Activated T-helper 1 cell treated with anti-CD3 and anti-CD28 coated beads, Interleukin-2, amount 50 U/mL, for 16 hours (primary cell): ENCODE data around the gene MIGA2.

Source experiments
- DNase-seq, 2 donors: peaks; one replicate each; pipeline ENCODE4 v3.0.0-alpha.2; 2020; ENCODE audit warnings: low read depth in 1 of 2, low spot score in 1 of 2

MIGA2 gene

DNA sequence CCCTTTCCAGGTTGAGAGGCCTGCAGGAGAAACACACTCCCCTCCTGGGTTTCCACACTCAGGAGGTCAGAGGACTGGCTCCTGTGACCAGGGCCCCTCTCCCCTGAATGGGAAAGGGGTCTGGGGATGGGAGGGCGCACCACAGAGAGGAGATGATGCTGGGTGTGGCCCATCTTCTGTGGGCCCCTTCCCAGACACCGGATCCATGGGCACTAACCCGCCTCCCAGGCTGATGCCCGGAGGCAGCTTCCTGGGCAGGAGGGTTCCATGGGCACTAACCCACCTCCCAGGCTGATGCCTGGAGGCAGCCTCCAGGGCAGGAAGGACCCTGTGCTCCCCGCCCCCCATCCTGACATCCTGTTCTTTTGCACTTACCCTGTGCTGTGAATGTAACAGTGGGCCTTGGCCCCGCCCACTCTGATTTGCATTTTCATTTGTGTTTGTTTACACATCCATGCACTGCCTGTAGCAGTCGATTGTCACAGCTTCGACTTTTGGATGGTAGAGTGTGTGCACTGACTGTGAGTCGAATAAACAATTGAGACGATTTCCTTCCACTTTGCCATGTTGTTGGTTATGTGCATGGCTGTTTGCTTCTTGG, 35.2 kb downstream of the MIGA2 start:
- DNase-seq, result no peak

DNA sequence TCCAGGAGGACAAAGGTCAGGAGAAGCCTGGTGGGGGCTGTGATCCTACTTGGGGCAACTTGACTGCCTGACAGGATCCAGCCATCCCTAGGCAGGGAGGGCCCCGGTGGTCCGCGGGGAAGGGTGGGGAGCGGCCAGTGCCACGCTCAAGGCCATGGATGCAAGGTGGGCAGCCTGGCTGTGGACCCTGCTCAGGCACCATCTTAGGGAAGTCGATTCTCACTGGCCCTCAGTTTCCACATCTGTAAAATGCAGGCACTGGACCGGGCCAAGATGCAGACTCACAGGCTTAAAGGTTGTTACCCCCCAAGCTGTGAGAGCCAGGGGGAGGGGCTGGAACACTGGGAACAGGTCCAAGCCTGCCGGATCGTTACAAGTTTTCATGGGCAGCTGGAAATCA, 35.7 kb downstream of the MIGA2 start:
- DNase-seq, result no peak

DNA sequence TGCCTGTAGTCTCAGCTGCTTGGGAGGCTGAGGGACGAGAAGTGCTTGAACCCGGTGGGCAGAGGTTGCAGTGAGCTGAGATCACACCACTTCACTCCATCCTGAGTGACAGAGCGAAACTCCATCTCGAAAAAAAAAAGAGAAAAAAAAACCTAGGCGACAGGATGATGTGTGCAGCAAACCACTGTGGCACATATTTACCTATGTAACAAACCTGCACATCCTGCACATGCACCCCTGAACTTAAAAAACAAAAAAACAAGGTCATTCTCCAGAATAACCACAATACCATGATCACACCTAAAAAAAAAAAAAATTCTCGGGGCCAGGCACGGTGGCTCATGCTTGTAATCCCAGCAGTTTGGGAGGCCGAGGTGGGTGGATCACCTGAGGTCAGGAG, 37.0 kb downstream of the MIGA2 start:
- no peak for DNase-seq

DNA sequence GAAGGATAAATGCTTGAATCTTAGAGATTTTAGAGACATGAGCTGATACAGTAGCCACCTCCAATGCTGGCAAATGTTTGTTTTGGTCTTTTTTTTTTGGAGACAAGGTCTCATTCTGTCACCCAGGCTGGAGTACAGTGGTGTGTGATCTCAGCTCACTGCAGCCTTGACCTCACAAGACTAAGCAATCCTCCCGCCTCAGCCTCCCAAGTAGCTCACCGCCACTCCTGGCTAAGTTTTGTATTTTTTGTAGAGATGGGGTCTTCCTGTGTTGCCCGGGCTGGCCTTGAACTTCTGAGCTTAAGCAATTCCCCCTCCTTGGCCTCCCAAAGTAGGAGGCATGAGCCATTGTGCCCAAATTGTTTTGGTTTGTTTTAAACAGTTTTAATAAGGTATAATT, 37.7 kb downstream of the MIGA2 start:
- DNase-seq, result no peak

DNA sequence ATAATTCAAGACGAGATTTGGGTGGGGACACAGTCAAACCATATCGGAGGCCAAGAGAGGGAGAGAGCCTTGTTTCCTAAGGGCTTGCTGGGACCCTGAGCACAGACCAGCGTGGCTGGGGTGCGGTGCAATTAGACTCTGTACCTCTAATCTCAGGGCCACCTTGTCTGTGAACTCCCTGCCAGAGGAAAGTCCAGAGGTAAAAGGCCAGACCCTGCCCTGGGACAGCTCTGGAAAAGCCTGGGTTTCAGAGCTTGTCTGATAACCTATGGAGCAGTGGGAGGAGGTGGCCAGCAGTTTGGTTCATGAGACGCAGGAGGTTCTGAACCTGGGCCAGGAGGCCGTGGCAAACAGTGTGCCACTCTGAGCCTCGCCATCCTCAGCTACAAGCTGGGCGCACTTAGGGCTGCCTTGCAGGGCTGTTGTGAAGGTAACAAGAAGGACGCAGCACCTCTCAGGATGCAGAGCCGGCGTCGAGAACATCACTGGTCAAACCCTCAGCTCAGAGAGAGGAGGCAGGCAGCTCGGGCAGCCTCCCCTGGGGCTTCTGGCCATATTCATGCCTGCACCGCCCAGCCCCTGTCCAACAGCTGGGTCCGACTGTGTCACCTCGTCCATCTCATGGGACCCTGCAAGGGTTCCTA, 39.7 kb downstream of the MIGA2 start:
- DNase-seq, result no peak

DNA sequence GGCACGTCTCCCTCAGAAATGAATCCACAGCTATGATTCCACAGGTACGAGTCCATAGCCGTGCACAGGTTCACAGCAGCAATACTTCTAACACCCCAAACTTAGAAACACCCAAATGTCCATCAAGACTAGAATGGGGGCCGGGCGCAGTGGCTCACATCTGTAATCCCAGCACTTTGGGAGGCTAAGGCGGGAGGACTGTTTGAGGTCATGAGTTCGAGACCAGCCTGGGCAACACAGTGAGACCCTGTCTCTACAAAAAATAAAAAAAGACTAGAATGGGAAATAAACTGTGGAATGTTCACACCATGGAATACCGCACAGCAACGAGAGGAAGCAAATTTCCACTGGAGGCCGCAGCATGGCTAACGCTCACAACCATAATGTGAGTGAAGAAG, 40.2 kb downstream of the MIGA2 start:
- no peak for DNase-seq

DNA sequence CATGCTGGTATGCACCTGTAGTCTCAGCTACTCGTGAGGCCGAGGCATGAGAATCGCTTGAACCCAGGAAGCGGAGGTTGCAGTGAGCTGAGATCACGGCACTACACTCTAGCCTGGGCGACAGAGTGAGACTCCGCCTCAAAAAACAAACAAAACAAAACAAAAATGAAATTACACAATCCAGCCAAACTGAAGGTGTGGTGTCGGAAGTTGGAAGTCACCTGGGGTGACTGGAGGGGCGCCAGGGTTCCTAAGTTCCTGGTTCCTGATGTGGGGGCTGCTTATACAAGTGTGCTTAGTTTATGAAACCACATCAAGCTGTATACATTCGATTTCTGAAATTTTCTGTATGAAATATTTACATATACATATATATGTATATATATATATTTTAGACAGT, 40.8 kb downstream of the MIGA2 start:
- DNase-seq, result no peak

DNA sequence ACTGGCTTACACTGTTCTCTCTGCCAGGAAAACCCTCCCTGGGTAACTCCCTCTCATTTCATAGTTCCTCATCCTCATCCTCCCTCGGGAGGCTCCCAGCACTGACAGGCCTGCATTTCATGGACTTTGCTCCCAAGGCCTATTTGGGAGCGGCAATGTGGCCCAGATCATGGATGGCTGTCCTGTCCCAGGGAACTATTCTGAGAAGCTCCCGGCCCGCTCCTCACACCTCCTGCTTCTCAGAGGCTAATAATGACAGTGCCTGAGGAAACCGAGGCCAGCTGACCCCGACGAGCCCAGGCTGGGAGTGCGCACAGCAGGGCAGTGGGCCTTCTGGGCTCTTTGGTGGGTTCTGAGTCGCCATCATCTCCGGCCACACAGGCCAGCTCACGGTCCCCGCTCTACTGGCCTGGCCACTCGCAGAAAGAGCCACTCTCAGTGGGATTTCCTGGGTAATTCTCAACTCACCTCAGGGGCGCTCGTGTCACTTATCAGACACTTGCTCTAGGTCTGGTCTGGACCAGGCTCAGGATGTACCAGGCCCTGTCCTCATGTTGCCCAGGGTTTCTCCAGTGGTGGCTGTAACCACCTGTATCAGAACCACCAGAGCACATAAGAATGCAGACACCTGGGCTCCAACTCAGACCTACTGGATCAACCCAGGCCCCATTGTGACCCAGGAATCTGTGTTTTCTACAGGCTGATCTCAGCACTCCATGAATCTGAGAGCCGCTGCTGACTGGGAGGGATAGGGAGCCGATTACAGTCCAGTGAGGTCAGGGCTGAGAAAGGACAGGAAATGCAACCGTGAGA, 42.5 kb downstream of the MIGA2 start:
- DNase-seq, result no peak

DNA sequence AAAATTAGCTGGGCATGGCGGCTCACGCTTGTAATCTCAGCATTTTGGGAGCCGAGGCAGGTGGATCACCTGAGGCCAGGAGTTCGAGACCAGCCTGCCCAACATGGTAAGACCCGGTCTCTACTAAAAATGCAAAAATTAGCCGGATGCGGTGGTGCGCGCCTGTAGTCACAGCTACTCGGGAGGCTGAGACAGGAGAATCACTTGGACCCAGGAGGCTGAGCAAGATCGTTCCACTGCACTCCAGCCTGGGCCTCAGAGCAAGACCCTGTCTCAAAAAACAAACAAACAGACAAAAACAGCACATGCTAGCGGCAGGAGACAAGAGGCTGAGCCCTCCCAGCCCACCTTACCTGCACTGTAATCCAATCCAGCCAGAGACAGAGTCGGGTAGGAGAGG, 43.4 kb downstream of the MIGA2 start:
- no peak for DNase-seq

DNA sequence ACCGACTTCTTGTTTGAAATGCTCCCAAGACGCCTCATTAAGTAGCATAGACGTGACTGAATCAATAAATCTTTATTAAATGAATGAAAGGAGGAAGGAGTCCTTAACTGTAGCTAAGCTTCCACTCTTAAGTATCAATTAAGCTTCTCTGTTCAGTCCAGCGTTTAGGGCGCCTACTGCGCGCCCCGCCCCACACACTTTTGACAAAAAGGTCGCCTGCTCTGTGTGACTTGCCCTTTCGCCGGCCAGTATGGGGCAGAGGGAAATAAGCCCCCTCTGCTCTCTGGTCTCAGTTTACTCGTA, 43.8 kb downstream of the MIGA2 start:
- DNase-seq, result no peak

DNA sequence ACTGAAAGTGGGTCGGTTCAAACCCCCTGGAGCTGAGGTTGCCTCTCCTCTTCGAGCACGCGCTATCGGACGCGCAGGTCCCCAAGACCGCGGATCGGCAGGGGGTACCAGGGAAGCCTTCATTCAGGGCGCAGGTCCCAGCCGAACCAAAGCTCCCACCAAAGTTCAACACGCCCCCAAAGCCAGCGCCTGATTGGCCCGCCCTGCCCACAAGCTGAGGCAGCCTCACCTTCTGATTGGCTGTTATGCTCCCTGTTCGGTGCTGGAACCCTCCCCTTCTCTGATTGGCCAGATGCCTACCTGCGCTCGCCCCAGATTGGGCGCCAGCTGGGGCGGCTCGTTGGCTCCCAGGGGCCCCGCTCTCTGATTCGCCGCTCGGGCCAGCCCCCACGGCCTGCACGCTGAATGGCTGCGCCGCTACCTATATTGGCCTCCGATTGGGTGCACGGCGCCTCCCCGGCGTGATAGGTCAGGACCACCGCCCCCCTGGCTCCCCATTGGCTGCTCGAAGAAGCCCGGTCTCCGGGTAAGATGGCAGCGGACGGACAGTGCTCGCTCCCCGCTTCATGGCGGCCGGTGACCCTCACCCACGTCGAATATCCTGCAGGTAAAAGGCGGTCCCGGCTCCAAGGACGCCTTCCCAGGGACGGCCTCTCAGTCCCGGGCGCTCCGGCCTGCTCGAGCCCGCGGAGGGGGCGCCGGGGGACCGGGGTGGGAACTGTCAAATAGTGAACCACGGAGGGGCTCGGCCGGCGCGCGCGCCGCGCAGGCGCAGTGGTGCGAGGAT, 44.4 kb downstream of the MIGA2 start, which contains the start of gene DOLPP1:
Gene DOLPP1, plus strand, starts transcription at position 511 of the 787 bp plus-strand sequence. Its CDS starts 21 bp downstream, at position 532.
- DNase-seq, result peak; percentile 96 to 97

DNA sequence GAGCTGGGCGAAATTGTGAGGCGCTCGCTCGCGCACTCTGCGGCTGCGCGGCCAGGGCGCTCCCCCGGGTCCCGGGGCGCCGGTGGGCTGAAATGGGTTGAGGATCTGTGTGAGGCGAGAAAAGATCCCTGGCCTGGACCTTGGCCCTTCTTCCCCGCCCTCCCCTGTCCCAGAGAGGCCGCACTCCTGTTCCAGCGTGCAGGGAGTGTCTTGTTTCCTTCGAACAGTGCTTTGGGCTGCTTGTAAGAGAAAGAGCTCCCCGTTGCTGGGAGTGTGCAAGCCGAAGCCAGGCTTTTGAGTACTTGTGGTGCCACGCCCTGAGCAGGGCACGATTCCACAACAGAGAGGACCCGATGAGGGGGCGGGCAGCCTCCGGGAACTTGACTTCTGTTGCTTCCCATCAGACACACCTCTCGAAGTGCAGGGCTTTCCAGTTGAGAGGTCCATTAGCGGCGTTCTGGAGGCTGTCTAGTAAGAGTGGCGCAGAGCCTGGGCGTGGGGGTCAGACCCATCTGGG, 45.0 kb downstream of the MIGA2 start:
- no peak for DNase-seq

DNA sequence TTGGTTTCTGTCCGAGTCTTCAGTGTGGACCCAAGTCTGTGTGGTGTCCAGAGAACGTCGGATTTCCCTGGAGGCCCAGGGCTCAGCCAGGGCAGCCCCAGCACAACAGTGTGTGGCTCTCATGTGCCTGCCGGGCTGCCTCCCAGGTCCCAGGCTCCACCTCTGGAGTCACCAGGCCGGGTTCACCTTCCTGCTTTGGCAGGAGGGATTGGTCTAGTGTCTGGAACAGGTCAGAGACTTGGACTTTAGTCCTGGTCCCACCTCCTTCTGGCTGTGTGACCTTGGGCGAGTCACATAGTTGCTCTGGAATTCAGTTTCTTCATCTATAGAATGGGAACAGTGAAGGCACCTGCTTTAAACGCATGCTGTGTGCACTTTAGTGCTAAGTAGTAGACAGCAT, 47.7 kb downstream of the MIGA2 start:
- no peak for DNase-seq

DNA sequence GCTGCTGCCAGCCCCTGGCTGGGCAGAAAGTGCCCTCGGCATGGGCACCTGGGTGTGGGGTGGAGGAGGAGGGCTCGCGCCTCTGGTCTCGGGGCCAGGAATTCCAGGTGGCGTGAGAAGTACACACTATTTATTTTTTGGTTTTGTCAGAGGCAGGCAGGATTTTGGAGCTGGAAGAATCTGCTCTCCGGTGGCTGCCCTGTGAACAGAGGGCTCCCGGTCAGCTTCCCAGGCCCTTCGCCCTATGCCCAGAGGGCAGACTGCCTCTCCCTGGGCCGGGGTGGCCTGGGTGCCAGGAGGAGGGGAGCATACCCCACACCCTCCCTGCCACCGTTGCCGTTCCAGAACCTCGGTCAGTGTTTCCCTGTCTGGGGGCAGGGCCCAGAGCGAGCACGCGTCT, 52.8 kb downstream of the MIGA2 start:
- no peak for DNase-seq

DNA sequence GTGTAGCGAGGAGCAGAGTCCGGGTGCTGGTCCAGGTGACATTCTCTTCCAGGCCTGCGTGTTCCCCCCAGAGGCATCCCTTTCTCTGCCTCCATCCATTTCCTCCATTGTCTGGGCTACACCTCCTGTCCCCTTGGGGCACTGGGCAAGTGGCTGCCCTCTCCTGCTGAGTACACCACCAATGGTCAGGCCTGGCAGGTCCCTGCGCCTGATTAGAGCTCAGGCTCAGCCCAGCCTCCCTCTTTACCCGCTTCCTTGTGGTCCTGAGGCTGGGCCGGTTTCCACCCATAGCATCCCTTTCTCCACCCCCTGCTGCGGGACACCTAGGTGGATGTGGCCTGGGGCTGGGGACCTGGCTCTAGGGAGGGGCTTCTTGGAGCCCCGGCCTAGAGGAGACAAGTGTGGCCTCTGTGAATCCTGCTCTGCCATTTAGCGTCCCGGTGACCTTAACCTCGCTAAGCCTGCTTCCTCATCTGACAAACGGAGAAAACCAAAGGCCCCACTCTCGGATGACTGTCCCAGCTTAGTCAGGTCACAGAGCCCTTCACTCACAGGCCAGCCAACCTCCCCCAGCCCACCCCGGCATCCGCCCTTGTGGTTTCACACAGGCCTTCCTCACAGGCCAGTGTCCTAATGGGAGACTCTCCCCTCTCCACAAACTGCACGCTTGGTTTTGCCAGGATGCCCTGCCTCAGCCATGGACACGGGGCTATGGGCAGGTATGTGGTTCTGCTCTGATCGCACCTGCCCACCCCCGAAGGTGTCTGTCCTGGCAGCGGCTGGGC, 57.4 kb downstream of the MIGA2 start:
- DNase-seq, result no peak

DNA sequence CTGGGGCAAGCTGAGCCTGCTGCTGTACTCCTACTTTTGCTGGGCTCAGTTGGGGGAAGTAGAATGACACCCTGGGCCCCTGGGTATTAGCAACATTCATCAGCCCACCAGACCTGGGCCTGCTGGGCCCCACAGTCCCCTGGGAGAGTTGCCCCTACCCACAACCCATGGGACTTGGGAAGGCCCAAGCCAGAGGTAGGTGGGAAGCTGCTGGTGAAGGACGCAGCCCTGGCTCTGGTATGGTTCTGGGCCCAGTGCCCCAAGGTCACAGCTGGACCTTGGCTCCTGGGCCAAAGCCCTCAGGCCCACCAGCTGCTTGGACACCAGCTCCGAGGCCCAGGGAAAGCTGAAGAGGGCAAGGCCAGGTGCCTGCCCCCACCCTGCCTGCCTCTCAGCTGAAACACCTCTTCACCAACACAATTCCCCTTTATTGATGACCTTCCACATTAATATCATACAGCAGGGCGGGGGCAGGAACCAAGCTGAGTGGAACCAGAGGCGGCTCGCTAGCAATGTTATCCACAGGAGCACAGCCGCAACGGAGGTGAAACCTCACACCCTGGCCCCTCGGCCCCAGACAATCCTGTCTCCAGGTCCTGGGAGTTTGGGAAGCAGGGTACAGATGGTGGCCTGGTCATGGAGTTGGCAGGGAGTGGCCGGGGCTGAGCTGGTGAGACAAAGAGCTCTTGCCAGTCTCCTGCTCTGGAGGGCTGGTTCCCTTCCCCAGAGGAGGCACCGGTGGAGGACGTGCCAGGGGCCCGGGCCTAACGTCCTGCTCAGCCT, 58.2 kb downstream of the MIGA2 start:
- no peak for DNase-seq

DNA sequence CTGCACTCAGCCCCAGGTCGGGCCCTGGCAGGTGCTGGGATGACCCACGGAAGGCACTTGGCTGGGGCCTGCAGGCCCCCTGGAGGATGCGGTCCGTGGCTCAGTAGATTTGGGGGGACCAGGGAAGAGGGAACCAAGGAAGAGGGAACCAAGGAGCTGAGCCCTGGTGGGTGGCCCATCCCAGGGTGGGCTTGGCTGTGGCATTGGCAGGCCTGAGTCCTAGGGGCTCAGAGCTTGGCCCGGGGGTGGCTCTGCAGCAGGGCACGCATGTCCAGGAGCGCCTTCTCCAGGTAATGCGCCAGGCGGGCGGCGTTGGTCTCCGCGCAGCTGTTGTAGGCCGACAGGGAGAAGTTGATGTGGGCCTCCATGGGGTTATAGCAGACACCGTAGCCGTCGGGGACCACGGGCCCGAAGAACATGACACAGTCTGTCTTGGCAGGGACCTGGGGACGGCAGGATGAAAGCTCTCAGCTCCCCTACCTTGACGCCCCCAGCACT, 58.8 kb downstream of the MIGA2 start:
- DNase-seq, result no peak

DNA sequence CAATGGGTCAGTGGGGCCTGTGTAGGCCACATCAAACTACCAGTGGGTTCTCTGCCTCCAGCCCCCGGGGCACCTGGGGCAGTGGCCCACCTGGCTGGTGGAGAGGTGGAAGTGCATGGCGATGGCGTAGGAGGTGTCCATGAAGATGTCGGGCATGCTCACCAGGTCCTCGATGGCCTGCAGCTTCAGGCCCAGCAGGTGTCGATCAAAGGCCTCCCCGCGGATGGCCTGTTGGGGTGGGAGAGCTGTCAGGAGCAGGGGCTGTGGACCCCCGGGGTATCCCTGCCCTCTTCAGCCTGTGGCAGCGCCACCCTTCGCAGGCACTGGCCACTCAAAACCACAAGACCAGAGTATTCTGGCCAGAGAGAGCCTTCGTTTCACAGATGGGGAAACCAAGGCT, 59.5 kb downstream of the MIGA2 start:
- no peak for DNase-seq

DNA sequence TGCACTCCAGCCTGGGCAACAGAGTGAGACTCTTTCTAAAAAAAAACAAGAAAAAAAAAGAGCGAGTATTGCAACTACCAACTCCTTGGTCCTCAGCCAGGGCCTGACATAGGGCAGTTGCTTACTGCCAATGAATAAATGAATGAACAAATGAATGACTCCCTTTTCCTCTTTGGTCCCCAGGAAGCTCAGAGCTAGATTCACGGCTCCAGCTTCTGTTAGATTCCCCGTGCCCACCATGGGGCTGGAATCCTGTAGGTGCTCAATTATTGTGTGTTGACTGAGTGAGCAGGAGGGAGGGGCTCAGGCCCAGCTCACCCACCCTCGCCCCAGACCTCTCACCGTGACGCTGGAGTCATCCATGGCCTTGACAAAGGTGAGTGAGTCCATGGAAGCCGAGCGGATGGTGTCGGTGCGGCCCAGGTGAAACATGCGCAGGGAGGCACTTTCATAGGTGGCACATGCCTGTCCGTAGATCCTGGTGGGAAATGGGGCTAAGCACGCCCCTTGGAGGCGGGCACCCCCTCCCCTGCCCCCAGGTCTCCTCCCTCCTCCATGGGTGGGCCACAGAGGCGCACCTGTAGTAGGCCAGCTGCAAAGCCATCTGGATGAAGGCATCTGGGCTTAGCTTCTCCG, 61.4 kb downstream of the MIGA2 start:
- no peak for DNase-seq
